ENCODE measurements around the gene MICU2. TPM values are rescaled to one million over a fixed set of nuclear protein-coding genes. Genes with fewer than 3 reads are reported as not detected.

MICU2 gene
- polyA plus RNA-seq, 1 donor from 2014 or later: 223 TPM

DNA sequence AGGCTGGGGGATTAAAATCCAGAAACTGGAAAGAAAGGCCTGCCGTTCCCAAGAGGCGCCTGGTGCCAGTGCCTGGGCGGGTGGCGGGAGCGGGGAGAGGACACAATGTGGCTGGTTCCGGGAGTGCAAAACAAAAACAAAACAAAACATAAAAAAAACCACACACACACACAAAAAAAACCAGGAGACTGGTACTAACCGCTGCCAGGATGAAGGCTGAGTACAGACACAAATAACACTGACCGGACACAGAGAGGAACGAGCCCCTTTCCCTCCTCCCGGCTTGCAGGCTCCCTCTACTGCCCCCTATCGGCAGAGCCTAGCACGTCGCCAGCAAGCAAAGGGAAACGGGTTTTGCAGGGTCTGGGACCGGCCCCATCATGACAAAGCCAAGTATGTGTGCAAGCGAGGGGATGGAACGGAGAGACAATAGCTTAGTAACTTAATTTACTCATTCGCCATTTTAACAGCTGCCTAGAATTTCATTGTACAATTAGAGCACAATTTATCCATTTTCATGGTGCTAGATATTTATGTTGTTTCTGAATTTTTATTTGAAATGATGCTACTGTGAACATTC is 127.0 kb downstream of the MICU2 start:
- no peaks in the 10 kb centered on the region for H3K27me3 ChIP-seq (ENCODE audit: insufficient read depth, low read depth, low read length)
- H3K4me3 ChIP-seq (ENCODE audit: low read length): no peak overlapping the region
- H3K27ac ChIP-seq (ENCODE audit: low read length): no peak overlapping the region
- H3K4me2 ChIP-seq (ENCODE audit: low read length): no peak overlapping the region
- H2AFZ ChIP-seq (ENCODE audit: low read depth, low read length): no peak overlapping the region
- no peaks in the 10 kb centered on the region for H3K36me3 ChIP-seq (ENCODE audit: insufficient read depth, low read length)
- no peaks in the 10 kb centered on the region for H3K9me3 ChIP-seq (ENCODE audit: low read length)
- H3K9ac ChIP-seq (ENCODE audit: low read length): no peak overlapping the region
- H3K79me2 ChIP-seq (replicated peaks; ENCODE audit: insufficient read depth, low read length): no peaks in the 10 kb centered on the region
- no peaks in the 10 kb centered on the region for H4K20me1 ChIP-seq (ENCODE audit: insufficient read depth)
- H3K9me2 ChIP-seq (ENCODE audit: insufficient read depth, low read length): no peaks in the 10 kb centered on the region
- TF ChIP-seq POLR2AphosphoS5 (IDR thresholded peaks at IDR 0.05) (no peak), TAF1 (IDR thresholded peaks at IDR 0.05; ENCODE audit: low read depth) (no peak), MXI1 (conservative IDR thresholded peaks at IDR 0.05; ENCODE audit: poor library complexity, severe bottlenecking) (no peak), EP300 (conservative IDR thresholded peaks at IDR 0.05; ENCODE audit: poor library complexity, severe bottlenecking) (no peak), RAD21 (conservative IDR thresholded peaks at IDR 0.05) (peak; percentile 42), EZH2 (IDR thresholded peaks at IDR 0.05; ENCODE audit: borderline replicate concordance, insufficient read depth, low read length, poor library complexity, severe bottlenecking) (no peak), SMC3 (conservative IDR thresholded peaks at IDR 0.05; ENCODE audit: poor library complexity) (peak; percentile 56)
- TF ChIP-seq, protein P1, sequence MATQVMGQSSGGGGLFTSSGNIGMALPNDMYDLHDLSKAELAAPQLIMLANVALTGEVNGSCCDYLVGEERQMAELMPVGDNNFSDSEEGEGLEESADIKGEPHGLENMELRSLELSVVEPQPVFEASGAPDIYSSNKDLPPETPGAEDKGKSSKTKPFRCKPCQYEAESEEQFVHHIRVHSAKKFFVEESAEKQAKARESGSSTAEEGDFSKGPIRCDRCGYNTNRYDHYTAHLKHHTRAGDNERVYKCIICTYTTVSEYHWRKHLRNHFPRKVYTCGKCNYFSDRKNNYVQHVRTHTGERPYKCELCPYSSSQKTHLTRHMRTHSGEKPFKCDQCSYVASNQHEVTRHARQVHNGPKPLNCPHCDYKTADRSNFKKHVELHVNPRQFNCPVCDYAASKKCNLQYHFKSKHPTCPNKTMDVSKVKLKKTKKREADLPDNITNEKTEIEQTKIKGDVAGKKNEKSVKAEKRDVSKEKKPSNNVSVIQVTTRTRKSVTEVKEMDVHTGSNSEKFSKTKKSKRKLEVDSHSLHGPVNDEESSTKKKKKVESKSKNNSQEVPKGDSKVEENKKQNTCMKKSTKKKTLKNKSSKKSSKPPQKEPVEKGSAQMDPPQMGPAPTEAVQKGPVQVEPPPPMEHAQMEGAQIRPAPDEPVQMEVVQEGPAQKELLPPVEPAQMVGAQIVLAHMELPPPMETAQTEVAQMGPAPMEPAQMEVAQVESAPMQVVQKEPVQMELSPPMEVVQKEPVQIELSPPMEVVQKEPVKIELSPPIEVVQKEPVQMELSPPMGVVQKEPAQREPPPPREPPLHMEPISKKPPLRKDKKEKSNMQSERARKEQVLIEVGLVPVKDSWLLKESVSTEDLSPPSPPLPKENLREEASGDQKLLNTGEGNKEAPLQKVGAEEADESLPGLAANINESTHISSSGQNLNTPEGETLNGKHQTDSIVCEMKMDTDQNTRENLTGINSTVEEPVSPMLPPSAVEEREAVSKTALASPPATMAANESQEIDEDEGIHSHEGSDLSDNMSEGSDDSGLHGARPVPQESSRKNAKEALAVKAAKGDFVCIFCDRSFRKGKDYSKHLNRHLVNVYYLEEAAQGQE (IDR thresholded peaks at IDR 0.05; ENCODE audit: borderline replicate concordance): no peak
- TF ChIP-seq, protein P2, sequence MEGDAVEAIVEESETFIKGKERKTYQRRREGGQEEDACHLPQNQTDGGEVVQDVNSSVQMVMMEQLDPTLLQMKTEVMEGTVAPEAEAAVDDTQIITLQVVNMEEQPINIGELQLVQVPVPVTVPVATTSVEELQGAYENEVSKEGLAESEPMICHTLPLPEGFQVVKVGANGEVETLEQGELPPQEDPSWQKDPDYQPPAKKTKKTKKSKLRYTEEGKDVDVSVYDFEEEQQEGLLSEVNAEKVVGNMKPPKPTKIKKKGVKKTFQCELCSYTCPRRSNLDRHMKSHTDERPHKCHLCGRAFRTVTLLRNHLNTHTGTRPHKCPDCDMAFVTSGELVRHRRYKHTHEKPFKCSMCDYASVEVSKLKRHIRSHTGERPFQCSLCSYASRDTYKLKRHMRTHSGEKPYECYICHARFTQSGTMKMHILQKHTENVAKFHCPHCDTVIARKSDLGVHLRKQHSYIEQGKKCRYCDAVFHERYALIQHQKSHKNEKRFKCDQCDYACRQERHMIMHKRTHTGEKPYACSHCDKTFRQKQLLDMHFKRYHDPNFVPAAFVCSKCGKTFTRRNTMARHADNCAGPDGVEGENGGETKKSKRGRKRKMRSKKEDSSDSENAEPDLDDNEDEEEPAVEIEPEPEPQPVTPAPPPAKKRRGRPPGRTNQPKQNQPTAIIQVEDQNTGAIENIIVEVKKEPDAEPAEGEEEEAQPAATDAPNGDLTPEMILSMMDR (IDR thresholded peaks at IDR 0.05; ENCODE audit: poor library complexity, severe bottlenecking): peak; percentile 68
- H3F3A ChIP-seq (ENCODE audit: insufficient read depth, low read length, poor library complexity, severe bottlenecking): no peaks in the 10 kb centered on the region

DNA sequence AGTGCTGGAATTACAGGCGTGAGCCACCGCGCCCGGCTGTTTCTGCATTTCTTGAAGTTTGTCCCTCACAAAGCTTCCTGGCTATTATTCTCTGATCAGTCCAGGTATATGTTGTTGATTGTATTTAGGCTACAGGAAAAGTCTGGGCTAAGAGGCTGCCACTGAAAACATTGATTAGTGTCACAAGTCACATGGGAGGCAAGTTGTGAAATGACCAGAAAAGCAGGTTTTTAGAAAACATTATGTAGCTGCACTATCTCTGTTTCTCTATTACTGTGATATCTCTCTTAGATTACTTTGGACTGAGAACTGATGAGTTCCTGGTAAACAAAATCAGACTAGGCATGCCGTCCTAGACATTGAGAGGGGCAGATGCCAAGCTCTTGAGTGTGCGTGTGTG is 128.9 kb downstream of the MICU2 start:
- TF ChIP-seq, protein P2 (IDR thresholded peaks at IDR 0.05; ENCODE audit: poor library complexity, severe bottlenecking): no peak
- TF ChIP-seq EZH2 (IDR thresholded peaks at IDR 0.05; ENCODE audit: borderline replicate concordance, insufficient read depth, low read length, poor library complexity, severe bottlenecking) (no peak), TAF1 (IDR thresholded peaks at IDR 0.05; ENCODE audit: low read depth) (no peak), EP300 (conservative IDR thresholded peaks at IDR 0.05; ENCODE audit: poor library complexity, severe bottlenecking) (no peak), POLR2AphosphoS5 (IDR thresholded peaks at IDR 0.05) (no peak), RAD21 (conservative IDR thresholded peaks at IDR 0.05) (no peak), MXI1 (conservative IDR thresholded peaks at IDR 0.05; ENCODE audit: poor library complexity, severe bottlenecking) (no peak), SMC3 (conservative IDR thresholded peaks at IDR 0.05; ENCODE audit: poor library complexity) (no peak)
- TF ChIP-seq, protein P1 (IDR thresholded peaks at IDR 0.05; ENCODE audit: borderline replicate concordance): no peak
- H3K9me3 ChIP-seq (ENCODE audit: low read length): peaks cover 5% of the 10 kb centered on the region
- H3K4me3 ChIP-seq (ENCODE audit: low read length): no peak overlapping the region
- no peaks in the 10 kb centered on the region for H3K79me2 ChIP-seq (replicated peaks; ENCODE audit: insufficient read depth, low read length)
- no peaks in the 10 kb centered on the region for H3K36me3 ChIP-seq (ENCODE audit: insufficient read depth, low read length)
- no peaks in the 10 kb centered on the region for H3F3A ChIP-seq (ENCODE audit: insufficient read depth, low read length, poor library complexity, severe bottlenecking)
- no peak overlapping the region for H3K27ac ChIP-seq (ENCODE audit: low read length)
- no peak overlapping the region for H3K4me2 ChIP-seq (ENCODE audit: low read length)
- H4K20me1 ChIP-seq (ENCODE audit: insufficient read depth): no peaks in the 10 kb centered on the region
- H2AFZ ChIP-seq (ENCODE audit: low read depth, low read length): no peak overlapping the region
- no peaks in the 10 kb centered on the region for H3K27me3 ChIP-seq (ENCODE audit: insufficient read depth, low read depth, low read length)
- H3K9ac ChIP-seq (ENCODE audit: low read length): no peak overlapping the region
- no peaks in the 10 kb centered on the region for H3K9me2 ChIP-seq (ENCODE audit: insufficient read depth, low read length)

Measured in neural cell (in vitro differentiated cells).